GM12872 (cell line): Measurements from ENCODE around the gene PNPO.

ENCODE experiments used
- TF ChIP-seq, protein P1 (sequence below): IDR thresholded peaks from 3 replicates; pipeline ENCODE4 v1.5.1; 2011; ENCODE audit warnings: low read depth, mild to moderate bottlenecking, low read length, moderate library complexity; ENCODE audit not compliant: insufficient read depth

PNPO gene

DNA sequence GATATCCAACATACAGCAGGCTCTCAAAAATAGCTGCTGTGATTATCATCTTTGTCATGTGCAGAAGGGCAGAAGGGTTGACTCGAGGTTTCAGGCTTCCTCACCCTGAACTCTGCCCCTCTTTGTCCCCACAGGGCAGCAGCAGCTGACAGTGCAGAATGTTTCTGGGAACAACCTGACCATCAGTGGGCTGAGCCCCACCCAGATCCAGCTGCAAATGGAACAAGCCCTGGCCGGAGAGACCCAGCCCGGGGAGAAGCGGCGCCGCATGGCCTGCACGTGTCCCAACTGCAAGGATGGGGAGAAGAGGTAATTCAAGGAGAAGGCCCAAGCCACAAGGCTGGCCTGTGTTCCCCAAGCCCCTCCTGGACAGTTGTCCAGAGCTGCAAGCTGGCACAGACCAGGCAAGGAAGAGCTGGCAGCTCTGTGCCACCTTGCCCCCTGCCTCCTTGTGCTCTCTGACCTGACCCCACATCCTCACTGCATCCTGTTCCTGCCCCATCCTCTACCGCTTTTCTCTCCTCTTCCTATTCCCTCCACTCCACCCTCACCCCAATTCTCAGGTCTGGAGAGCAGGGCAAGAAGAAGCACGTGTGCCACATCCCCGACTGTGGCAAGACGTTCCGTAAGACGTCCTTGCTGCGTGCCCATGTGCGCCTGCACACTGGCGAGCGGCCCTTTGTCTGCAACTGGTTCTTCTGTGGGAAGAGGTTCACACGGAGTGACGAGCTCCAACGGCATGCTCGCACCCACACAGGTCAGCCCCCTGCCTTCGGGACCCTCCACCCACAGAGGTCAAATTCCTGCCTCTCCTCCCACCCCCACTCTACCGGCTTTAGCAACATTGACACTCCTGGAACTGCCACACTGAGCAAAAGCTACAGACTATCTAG lies 16.3 kb upstream of the PNPO start:
- TF ChIP-seq, protein P1, sequence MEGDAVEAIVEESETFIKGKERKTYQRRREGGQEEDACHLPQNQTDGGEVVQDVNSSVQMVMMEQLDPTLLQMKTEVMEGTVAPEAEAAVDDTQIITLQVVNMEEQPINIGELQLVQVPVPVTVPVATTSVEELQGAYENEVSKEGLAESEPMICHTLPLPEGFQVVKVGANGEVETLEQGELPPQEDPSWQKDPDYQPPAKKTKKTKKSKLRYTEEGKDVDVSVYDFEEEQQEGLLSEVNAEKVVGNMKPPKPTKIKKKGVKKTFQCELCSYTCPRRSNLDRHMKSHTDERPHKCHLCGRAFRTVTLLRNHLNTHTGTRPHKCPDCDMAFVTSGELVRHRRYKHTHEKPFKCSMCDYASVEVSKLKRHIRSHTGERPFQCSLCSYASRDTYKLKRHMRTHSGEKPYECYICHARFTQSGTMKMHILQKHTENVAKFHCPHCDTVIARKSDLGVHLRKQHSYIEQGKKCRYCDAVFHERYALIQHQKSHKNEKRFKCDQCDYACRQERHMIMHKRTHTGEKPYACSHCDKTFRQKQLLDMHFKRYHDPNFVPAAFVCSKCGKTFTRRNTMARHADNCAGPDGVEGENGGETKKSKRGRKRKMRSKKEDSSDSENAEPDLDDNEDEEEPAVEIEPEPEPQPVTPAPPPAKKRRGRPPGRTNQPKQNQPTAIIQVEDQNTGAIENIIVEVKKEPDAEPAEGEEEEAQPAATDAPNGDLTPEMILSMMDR, result no peak

DNA sequence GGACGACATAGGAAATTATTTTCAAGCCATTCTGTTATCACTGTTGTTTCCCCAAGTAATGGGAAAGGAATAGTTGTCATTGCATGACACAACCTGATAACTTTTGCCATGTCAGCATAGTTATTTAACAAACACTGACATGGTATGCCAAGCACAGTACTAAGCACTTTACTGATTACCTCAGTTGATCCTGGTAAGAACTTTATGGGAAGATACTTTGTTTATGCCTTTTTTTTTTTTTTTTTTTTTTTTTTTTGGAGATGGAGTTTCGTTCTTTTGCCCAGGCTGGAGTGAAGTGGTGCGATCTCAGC lies 15.7 kb upstream of the PNPO start:
- TF ChIP-seq, protein P1, result no peak

DNA sequence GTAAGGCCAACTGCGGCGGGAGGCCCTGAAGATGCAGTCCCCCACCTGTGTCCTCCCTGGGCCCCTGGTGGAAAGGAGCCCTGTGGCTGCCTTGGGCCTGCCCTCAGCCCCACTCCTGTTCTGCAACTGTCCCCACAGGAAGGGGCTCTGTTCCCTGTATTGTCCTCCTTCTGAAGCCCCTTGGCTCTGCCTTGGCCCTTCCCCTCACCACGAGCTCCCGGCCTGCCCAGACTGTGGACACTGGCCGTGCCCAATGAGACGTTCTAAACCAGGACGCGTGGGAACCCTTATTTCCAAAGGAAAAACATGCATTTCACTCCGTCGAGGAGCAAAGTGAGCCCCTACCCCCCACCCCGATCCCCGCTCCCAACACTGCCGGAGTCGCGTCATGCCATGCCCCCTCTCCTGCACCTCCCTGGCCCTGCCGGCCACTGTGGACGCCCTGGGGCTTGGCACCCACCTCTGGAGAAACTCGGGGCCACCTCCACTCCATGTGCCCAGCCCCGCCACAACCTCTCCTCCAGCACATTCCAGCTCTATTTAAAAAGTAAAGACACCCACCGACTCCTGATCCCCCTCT lies 13.5 kb upstream of the PNPO start:
- TF ChIP-seq, protein P1, result no peak

DNA sequence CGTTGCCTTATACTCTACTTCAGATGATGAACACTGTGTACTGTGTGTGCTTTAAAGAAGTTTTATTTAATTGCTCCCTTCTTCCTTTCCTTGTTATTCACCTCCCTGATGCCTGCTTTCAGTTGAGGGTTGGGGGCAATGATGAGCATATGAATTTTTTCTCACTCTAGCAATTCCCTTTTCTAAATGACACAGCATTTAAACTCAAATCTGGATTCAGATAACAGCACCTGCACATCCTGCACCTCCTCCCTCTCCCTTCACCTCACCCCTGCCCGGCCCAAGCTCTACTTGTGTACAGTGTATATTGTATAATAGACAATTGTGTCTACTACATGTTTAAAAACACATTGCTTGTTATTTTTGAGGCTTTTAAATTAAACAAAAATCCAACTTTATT lies 13.0 kb upstream of the PNPO start:
- TF ChIP-seq, protein P1, result no peak

DNA sequence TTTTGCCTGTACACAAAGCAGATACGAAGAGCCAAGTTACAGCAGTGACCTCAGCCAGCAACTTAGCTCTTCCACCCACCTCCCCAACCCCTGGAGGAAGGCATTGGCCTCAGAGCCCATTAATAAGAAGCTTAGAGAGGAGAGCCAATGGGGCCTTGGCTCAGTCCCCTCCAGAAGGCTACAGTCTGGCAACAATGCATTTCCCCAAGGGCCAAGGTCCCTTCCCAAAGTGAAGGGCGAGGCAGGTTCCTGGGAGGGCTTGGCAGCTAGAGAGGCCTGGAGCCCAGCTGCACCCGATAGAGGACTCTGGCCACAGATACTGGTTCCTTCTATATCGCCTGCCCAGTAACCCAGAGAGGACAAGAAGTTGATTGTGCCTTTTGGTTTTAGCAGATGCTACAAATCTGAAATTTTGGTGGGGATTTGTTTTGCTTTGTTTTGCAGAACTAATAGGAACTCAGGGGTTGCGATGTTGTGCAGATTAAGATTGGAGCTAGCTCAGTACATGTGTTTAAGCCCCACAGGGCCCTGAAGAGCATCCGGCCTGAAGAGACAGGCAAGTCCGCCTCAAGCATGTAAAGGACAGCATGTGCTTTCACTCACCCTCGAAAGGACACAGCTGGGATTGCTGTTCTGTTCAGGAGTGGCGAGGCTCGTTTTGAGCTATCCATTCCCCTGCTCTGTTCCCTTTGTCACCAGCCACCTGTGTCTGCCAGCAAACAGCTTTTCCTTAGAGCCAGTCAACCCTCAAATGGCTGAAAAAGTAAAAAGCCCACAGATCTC lies 12.0 kb upstream of the PNPO start:
- TF ChIP-seq, protein P1, result no peak

DNA sequence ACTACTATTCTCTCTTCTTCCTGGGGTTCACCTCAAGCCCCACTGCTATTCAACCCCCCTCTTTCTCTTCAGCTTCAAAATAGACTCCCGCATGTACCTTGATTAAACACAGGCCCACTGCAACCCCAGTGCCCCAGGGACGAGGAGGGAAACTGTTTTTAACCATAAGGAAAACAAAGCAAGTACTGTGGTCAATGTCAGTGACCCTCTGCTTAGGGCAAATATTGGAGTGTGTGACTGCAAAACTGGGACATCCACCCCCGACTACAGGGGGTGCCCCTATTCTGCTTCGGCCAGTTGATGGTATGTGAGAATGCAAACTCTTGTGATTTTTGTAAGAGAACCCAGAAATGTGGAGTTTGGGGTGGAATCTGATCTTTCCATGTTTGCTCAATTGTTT lies 9.5 kb upstream of the PNPO start:
- TF ChIP-seq, protein P1, result no peak

DNA sequence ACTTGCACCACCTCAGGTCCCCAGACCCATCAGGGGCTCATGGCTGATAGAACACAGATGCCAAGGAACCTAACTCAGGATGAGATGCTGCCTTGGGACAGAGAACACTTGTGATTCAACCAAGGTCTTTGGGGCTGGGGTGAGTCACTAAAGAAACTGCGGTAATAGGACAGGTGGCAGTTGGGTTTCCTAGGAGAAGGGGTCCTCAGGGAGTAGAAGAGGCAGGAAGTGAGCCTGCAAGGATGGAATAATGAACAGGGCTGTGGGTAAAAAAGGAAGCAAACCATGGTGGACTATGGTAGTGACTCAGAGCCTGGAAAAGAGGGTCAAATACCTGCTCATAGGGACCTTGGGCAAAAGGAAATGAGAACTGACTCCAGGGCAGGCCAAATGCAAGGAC lies 6.5 kb upstream of the PNPO start:
- TF ChIP-seq, protein P1, result no peak
